ENCODE measurements around the gene HOXC5. TPM values are rescaled to one million over a fixed set of nuclear protein-coding genes. Genes with fewer than 3 reads are reported as not detected.

Gene HOXC5
- total RNA-seq, 1 donor from 2014 or later: not detected

DNA sequence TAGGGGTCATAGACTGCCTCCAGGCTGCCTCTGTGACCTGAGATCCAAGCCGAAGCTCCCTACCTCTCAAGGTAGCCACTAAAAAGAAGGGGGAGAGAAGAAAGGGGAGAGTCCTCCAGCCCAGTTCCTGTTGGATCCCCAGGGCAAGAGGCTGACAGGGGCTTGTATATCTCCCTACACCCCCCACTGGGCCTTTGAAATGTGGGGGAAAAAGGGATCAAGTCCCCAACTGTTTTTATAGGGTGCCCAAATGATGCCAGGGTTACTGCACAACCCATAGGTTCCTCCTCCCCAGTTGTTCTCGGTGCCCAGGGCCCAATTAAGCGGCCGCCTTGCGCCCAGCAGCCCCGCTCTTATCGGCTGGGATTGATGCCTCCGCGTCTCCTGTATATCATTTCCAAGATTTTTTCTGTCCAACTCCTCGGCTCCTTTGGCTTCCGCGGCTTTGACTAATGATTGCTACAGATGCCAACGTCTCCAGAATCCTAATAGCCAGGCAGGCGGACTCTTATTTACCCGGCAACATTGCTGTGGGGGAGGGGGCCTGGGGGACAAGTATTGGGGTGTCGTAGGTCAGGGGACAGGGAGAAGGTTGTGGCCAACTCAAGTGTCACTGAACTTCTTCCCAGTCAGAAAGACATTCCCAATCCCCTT is 13.1 kb downstream of the HOXC5 start:
- H3K27me3 Mint-ChIP-seq (ENCODE audit: unreplicated experiment): peaks cover 38% of the 10 kb centered on the region
- DNase-seq: no peak
- TF ChIP-seq, protein P1, sequence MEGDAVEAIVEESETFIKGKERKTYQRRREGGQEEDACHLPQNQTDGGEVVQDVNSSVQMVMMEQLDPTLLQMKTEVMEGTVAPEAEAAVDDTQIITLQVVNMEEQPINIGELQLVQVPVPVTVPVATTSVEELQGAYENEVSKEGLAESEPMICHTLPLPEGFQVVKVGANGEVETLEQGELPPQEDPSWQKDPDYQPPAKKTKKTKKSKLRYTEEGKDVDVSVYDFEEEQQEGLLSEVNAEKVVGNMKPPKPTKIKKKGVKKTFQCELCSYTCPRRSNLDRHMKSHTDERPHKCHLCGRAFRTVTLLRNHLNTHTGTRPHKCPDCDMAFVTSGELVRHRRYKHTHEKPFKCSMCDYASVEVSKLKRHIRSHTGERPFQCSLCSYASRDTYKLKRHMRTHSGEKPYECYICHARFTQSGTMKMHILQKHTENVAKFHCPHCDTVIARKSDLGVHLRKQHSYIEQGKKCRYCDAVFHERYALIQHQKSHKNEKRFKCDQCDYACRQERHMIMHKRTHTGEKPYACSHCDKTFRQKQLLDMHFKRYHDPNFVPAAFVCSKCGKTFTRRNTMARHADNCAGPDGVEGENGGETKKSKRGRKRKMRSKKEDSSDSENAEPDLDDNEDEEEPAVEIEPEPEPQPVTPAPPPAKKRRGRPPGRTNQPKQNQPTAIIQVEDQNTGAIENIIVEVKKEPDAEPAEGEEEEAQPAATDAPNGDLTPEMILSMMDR (IDR thresholded peaks at IDR 0.05; ENCODE audit: partially characterized antibody, unreplicated experiment): no peak
- H3K4me1 Mint-ChIP-seq (ENCODE audit: low read depth, unreplicated experiment): peaks cover 9% of the 10 kb centered on the region
- peaks cover 7% of the 10 kb centered on the region for H3K9me3 Mint-ChIP-seq (ENCODE audit: unreplicated experiment)
- no peaks in the 10 kb centered on the region for H3K36me3 Mint-ChIP-seq (ENCODE audit: unreplicated experiment)
- no peak overlapping the region for H3K4me3 Mint-ChIP-seq (ENCODE audit: unreplicated experiment)
- H3K27ac Mint-ChIP-seq (ENCODE audit: unreplicated experiment): no peak overlapping the region

DNA sequence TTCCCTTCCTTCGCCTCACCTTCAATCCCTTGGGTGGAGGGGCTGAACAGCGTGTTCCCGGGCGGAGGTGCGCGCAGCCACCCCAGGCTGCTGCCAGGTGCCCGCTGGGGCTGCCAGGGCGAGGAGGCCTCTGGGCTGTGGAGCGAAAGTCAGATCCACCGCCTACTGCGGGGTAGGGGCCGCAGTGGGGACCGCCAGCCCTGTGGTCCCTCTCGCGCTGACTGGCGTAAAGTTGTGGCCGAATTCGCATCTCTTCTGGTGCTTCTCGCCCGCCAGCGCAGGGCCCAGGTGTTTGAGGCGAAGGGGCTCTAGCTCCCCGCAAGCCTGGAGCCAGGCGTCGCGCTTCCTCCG is 13.9 kb downstream of the HOXC5 start:
- TF ChIP-seq, protein P1 (IDR thresholded peaks at IDR 0.05; ENCODE audit: partially characterized antibody, unreplicated experiment): no peak
- H3K4me1 Mint-ChIP-seq (ENCODE audit: low read depth, unreplicated experiment): peaks cover 9% of the 10 kb centered on the region
- peaks cover 40% of the 10 kb centered on the region for H3K27me3 Mint-ChIP-seq (ENCODE audit: unreplicated experiment)
- H3K36me3 Mint-ChIP-seq (ENCODE audit: unreplicated experiment): no peaks in the 10 kb centered on the region
- no peak for DNase-seq
- no peak overlapping the region for H3K27ac Mint-ChIP-seq (ENCODE audit: unreplicated experiment)
- H3K9me3 Mint-ChIP-seq (ENCODE audit: unreplicated experiment): peaks cover 7% of the 10 kb centered on the region
- H3K4me3 Mint-ChIP-seq (ENCODE audit: unreplicated experiment): no peak overlapping the region

DNA sequence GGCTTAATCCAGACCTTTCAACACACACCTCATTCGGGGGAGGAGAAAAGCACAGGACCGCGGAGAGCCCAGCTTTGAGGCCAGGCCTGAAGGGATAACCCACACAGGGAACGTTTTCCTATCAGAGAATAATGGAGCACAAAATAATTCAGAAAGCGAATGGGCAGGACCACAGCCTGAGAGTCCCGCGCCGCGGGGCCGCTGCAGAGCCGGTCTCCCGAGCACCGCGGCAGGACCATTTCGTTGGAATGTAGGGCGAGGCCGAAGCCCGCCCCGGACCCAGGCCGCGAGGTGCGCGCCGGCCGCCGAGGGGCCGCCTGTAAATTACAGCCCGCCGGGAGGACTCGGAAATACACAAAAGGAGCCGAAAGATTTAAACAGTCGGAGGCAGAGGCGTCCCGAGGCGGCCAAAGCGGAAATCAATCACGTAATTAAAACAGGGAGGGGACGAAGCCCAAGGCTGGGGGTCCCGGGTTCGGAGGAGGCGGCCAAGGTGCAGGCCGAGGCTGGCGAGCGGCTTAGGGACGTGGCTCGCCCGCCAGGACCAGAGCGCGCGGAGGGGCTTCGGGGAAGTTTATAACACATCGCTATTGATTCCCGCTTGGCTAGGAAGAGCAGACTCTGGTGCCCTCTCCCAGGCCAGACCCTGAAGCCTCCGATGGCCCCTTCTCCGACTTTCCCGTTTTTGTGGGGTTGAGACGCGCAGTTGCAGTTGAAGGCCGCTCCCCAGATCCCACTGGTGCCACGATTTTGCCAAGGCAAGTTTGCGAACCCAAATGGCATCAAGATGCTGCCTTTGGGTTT is 14.5 kb downstream of the HOXC5 start:
- Mint-ChIP-seq H3K36me3 (ENCODE audit: unreplicated experiment) (no peaks in the 10 kb centered on the region), H3K4me3 (ENCODE audit: unreplicated experiment) (no peak overlapping the region), H3K4me1 (ENCODE audit: low read depth, unreplicated experiment) (peaks cover 9% of the 10 kb centered on the region), H3K9me3 (ENCODE audit: unreplicated experiment) (peaks cover 7% of the 10 kb centered on the region), H3K27me3 (ENCODE audit: unreplicated experiment) (peaks cover 40% of the 10 kb centered on the region), H3K27ac (ENCODE audit: unreplicated experiment) (no peak overlapping the region)
- no peak for DNase-seq
- TF ChIP-seq, protein P1 (IDR thresholded peaks at IDR 0.05; ENCODE audit: partially characterized antibody, unreplicated experiment): no peak

DNA sequence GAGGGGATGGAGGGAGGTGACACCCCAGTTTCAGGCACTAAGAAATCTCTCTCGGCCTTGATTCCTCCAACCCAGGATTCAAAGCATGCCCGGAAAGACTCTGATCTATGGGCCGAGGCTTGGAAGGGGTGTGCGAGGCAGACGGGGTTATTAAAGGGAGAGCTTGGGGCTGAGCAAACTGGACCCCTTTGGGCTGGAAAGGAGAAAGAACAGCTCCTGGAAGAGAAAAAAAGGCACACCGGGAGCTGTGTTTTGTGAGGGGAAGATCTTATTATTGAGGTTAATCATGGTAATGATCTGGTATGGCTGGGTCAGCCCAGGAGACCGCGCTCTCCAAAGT is 15.1 kb downstream of the HOXC5 start:
- H3K9me3 Mint-ChIP-seq (ENCODE audit: unreplicated experiment): peaks cover 5% of the 10 kb centered on the region
- H3K36me3 Mint-ChIP-seq (ENCODE audit: unreplicated experiment): no peaks in the 10 kb centered on the region
- no peak for DNase-seq
- peaks cover 9% of the 10 kb centered on the region for H3K4me1 Mint-ChIP-seq (ENCODE audit: low read depth, unreplicated experiment)
- H3K27me3 Mint-ChIP-seq (ENCODE audit: unreplicated experiment): peaks cover 44% of the 10 kb centered on the region
- TF ChIP-seq, protein P1 (IDR thresholded peaks at IDR 0.05; ENCODE audit: partially characterized antibody, unreplicated experiment): no peak
- H3K4me3 Mint-ChIP-seq (ENCODE audit: unreplicated experiment): no peak overlapping the region
- H3K27ac Mint-ChIP-seq (ENCODE audit: unreplicated experiment): no peak overlapping the region
